MCF 10A (cell line): ENCODE measurements around the gene PIEZO1. TPM values are rescaled to one million over a fixed set of nuclear protein-coding genes. Genes with fewer than 3 reads are reported as not detected.

Experiments used
- BruUV-seq: library from RNA; stranded (reverse); fragments of 400-500 nt; replicated peaks from 2 replicates; lab custom pipeline; 2021; lab: Mats Ljungman, UMichigan
- CTCF ChIA-PET: fragments of 300-600 bp; sonication (Branson Sonifier 250); formaldehyde crosslinking; extraction: SDS; loops from one replicate; lab custom pipeline; 2021; ENCODE audit warnings: antibody characterized with exemption, inconsistent platforms; lab: Yijun Ruan, JAX
- POLR2A ChIA-PET: fragments of 300-600, 350-650 bp; sonication (Branson Sonifier 250); formaldehyde crosslinking; extraction: SDS; loops from one replicate; lab custom pipeline; 2020; ENCODE audit warnings: antibody characterized with exemption, inconsistent platforms; lab: Yijun Ruan, JAX
- DNase-seq: peaks from one replicate; pipeline ENCODE4 v3.0.0-alpha.2; 2018; ENCODE audit not compliant: unreplicated experiment
- H3K27ac Mint-ChIP-seq: one replicate; pipeline ENCODE4 v1.8.0; 2022; ENCODE audit warnings: mild to moderate bottlenecking, low read depth, mixed read lengths; ENCODE audit not compliant: unreplicated experiment
- H3K27me3 Mint-ChIP-seq: one replicate; pipeline ENCODE4 v1.8.0; 2022; ENCODE audit warnings: mixed read lengths; ENCODE audit not compliant: insufficient read depth, unreplicated experiment
- H3K36me3 Mint-ChIP-seq: one replicate; pipeline ENCODE4 v1.8.0; 2022; ENCODE audit warnings: mild to moderate bottlenecking, moderate library complexity, mixed read lengths; ENCODE audit not compliant: insufficient read depth, unreplicated experiment
- H3K4me1 Mint-ChIP-seq: one replicate; pipeline ENCODE4 v1.8.0; 2022; ENCODE audit warnings: mixed read lengths; ENCODE audit not compliant: insufficient read depth, unreplicated experiment
- H3K4me3 Mint-ChIP-seq: one replicate; pipeline ENCODE4 v1.8.0; 2022; ENCODE audit warnings: mild to moderate bottlenecking, moderate library complexity, mixed read lengths; ENCODE audit not compliant: unreplicated experiment
- H3K9me3 Mint-ChIP-seq: one replicate; pipeline ENCODE4 v1.8.0; 2022; ENCODE audit warnings: mixed read lengths; ENCODE audit not compliant: unreplicated experiment
- intact Hi-C: fragments of 100-400 bp; cut with micrococcal nuclease; formaldehyde crosslinking; loops from 2 replicates; pipeline ENCODE4 v1.14.1; 2022
- total RNA-seq: library from RNA; stranded (reverse); gene quantifications from 2 replicates; pipeline ENCODE4 v1.2.3, GENCODE V29; 2022
- TF ChIP-seq, protein P1 (sequence below): fragments of 200-600 bp; IDR thresholded peaks from one replicate; pipeline ENCODE4 v1.8.0; 2022; ENCODE audit warnings: antibody characterized with exemption, mild to moderate bottlenecking; ENCODE audit not compliant: unreplicated experiment

The PIEZO1 gene
- total RNA-seq, 1 experiment from 2014 or later, result 193 TPM

DNA sequence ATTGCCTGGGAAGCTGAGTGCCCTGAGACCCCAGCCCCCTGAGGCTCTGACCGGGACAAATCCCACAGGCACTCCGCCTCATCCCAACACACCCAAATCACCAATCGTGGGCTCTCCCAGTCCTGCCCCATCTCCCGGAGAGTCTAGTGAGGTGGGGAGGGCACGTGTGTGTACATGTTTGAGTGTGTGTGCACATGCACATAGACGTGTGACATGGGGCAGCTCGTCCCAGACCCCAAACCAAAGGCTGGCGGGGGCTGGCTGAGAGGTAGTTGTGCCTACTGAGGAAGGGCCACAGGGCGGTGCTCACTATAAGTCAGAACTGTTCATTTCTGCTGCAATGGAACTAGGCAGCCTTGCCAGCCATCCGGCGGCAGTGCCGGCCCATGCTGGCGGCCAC lies 107.3 kb downstream of the PIEZO1 start:
- TF ChIP-seq, protein P1, sequence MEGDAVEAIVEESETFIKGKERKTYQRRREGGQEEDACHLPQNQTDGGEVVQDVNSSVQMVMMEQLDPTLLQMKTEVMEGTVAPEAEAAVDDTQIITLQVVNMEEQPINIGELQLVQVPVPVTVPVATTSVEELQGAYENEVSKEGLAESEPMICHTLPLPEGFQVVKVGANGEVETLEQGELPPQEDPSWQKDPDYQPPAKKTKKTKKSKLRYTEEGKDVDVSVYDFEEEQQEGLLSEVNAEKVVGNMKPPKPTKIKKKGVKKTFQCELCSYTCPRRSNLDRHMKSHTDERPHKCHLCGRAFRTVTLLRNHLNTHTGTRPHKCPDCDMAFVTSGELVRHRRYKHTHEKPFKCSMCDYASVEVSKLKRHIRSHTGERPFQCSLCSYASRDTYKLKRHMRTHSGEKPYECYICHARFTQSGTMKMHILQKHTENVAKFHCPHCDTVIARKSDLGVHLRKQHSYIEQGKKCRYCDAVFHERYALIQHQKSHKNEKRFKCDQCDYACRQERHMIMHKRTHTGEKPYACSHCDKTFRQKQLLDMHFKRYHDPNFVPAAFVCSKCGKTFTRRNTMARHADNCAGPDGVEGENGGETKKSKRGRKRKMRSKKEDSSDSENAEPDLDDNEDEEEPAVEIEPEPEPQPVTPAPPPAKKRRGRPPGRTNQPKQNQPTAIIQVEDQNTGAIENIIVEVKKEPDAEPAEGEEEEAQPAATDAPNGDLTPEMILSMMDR, result no peak
- DNase-seq, result no peak
- CTCF ChIA-PET, result no interaction called here
- H3K27ac Mint-ChIP-seq, result no peak overlapping the region
- intact Hi-C loops, result no loop called here
- H3K4me1 Mint-ChIP-seq, result no peaks in the 10 kb centered on the region
- BruUV-seq, result no TSS peak
- no peak overlapping the region for H3K4me3 Mint-ChIP-seq
- POLR2A ChIA-PET, result no interaction called here
- peaks cover 6% of the 10 kb centered on the region for H3K36me3 Mint-ChIP-seq
- H3K9me3 Mint-ChIP-seq, result no peaks in the 10 kb centered on the region
- peaks cover 8% of the 10 kb centered on the region for H3K27me3 Mint-ChIP-seq

DNA sequence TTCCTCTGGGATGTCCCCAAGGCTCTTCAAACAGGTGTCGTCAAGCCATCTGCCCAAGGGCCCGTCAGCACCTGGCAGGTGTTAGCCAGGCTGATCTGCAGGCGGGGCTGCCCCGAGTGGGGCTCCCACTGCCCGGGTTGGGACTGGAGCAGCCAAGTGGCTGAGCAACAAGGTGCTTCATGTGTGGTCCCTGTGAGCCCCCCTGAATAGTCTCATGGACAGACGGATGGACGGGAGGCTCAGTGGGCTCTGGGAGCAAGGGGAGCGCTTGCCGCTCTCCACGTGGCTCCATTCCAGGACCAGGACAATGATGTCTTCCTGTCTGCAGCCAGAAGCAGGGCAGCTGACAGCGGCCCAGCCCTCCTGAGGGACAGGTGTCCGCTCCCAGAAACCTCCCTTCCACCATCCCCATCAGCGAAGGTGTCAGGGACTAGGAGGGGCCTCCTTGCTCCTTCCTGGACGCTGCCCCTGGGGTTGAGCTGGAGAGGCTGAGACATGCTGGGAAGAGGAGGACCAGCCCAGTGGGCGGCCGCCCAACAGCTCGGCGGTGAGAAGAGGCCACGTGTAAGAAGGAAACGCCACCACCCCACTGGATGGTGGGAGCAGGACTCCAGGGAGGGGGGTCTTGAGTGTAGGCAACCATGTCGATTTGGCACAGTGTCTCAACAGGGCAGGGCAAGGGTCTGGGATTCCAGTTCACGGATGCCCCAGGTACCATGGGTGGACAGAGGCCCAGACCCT lies 108.3 kb downstream of the PIEZO1 start:
- intact Hi-C loops, result no loop called here
- no TSS peak for BruUV-seq
- Mint-ChIP-seq H3K9me3 (no peaks in the 10 kb centered on the region), H3K36me3 (peaks cover 6% of the 10 kb centered on the region), H3K27ac (no peak overlapping the region), H3K4me1 (no peaks in the 10 kb centered on the region), H3K4me3 (no peak overlapping the region), H3K27me3 (no peaks in the 10 kb centered on the region)
- POLR2A ChIA-PET, result no interaction called here
- no peak for DNase-seq
- CTCF ChIA-PET, result no interaction called here
- TF ChIP-seq, protein P1, result no peak

- intact Hi-C loops, result no loop called here
- no peak overlapping the region for H3K4me3 Mint-ChIP-seq
- H3K9me3 Mint-ChIP-seq, result no peaks in the 10 kb centered on the region
- H3K27ac Mint-ChIP-seq, result no peak overlapping the region
- H3K4me1 Mint-ChIP-seq, result no peaks in the 10 kb centered on the region
- TF ChIP-seq, protein P1, result no peak
- POLR2A ChIA-PET, result no interaction called here
- no TSS peak for BruUV-seq
- CTCF ChIA-PET, result no interaction called here
- no peak for DNase-seq
- peaks cover 6% of the 10 kb centered on the region for H3K36me3 Mint-ChIP-seq
- H3K27me3 Mint-ChIP-seq, result no peaks in the 10 kb centered on the region
Observed at GRCh38 chr16:88673716-88674379, 111.2 kb downstream of the PIEZO1 start.

- TF ChIP-seq, protein P1, result no peak
- Mint-ChIP-seq H3K4me1 (no peaks in the 10 kb centered on the region), H3K9me3 (no peaks in the 10 kb centered on the region), H3K27ac (no peak overlapping the region), H3K27me3 (no peaks in the 10 kb centered on the region), H3K4me3 (no peak overlapping the region), H3K36me3 (peaks cover 6% of the 10 kb centered on the region)
- no TSS peak for BruUV-seq
- DNase-seq, result peak; percentile 27
- CTCF ChIA-PET, result interaction anchor here (0.6 to 1.0 kb wide), 4 partner anchors 55 to 120 kb away, joined by 3 to 5 read pairs (median 3); no protein-coding TSS in a partner anchor
- POLR2A ChIA-PET, result interaction anchor here (0.9 kb wide), 1 partner anchor 14 kb away, joined by 3 read pairs; no protein-coding TSS in a partner anchor
- intact Hi-C loops, result no loop called here
Observed at GRCh38 chr16:88672776-88673175, 112.2 kb downstream of the PIEZO1 start.
